ENCODE measurements around the gene MAPKAP1.

DNA sequence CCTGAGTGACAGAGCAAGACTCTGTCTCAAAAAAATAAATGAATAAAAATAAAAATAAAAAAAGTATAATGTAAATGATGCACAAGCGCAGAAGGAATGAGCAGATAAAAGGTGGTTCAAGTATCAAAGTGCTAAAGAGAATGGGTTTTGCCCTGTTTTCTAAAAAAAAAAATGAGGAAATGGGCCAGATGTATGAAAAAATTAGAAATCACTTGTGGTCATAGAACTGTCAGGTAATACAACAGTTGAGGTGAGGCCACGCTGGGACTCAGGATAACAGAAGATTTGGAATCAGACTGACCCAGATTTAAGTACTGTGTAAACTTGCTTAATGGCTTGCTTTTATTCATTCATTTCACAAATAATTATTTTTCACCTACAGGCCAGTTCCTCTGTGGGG is 69.8 kb downstream of the MAPKAP1 start:
- TF ChIP-seq EP300 (IDR thresholded peaks at IDR 0.05), result no peak
- TF ChIP-seq, protein P1, sequence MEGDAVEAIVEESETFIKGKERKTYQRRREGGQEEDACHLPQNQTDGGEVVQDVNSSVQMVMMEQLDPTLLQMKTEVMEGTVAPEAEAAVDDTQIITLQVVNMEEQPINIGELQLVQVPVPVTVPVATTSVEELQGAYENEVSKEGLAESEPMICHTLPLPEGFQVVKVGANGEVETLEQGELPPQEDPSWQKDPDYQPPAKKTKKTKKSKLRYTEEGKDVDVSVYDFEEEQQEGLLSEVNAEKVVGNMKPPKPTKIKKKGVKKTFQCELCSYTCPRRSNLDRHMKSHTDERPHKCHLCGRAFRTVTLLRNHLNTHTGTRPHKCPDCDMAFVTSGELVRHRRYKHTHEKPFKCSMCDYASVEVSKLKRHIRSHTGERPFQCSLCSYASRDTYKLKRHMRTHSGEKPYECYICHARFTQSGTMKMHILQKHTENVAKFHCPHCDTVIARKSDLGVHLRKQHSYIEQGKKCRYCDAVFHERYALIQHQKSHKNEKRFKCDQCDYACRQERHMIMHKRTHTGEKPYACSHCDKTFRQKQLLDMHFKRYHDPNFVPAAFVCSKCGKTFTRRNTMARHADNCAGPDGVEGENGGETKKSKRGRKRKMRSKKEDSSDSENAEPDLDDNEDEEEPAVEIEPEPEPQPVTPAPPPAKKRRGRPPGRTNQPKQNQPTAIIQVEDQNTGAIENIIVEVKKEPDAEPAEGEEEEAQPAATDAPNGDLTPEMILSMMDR (IDR thresholded peaks at IDR 0.05), result no peak
- TF ChIP-seq POLR2A (IDR thresholded peaks at IDR 0.05), result no peak
- no peak for TF ChIP-seq POLR2AphosphoS5 (IDR thresholded peaks at IDR 0.05)

Measured in stomach (tissue), 4 donors.